GM12891 (cell line): ENCODE data around the gene MSI2.

Experiments used
- DNase-seq: peaks from one replicate; pipeline ENCODE4 v3.0.0; 2011; ENCODE audit warnings: low spot score; ENCODE audit not compliant: insufficient read length
- FAIRE-seq: peaks from 2 replicates; lab custom pipeline; 2011; peaks lifted over from hg19 to GRCh38; lab: Jason Lieb, UNC
- PAX5 ChIP-seq: IDR thresholded peaks from 2 replicates; pipeline ENCODE4 v1.6.1; 2011; ENCODE audit warnings: low read length, moderate library complexity, mild to moderate bottlenecking; ENCODE audit not compliant: insufficient read depth, severe bottlenecking
- POLR2A ChIP-seq: IDR thresholded peaks from 2 replicates; pipeline ENCODE4 v1.6.1; 2011; ENCODE audit warnings: low read depth, low read length, control low read depth
- POLR2AphosphoS5 ChIP-seq: IDR thresholded peaks from 2 replicates; pipeline ENCODE4 v1.6.1; 2011; ENCODE audit warnings: low read depth, low read length, control low read depth
- POU2F2 ChIP-seq: IDR thresholded peaks from 2 replicates; pipeline ENCODE4 v1.6.1; 2011; ENCODE audit warnings: low read depth, mild to moderate bottlenecking, control low read depth, low read length, moderate library complexity
- SPI1 ChIP-seq: IDR thresholded peaks from 2 replicates; pipeline ENCODE4 v1.6.1; 2011; ENCODE audit warnings: low read depth, low read length, control low read depth
- TAF1 ChIP-seq: IDR thresholded peaks from 2 replicates; pipeline ENCODE4 v1.6.1; 2011; ENCODE audit warnings: low read depth, low read length, control low read depth

MSI2 gene

GRCh38 chr17:57311281-57312216 is 55.2 kb downstream of the MSI2 start:
- no peak for TF ChIP-seq POLR2AphosphoS5
- TF ChIP-seq SPI1, result no peak
- no peak for TF ChIP-seq TAF1
- TF ChIP-seq POLR2A, result no peak
- no peak for TF ChIP-seq PAX5
- TF ChIP-seq POU2F2, result no peak
- FAIRE-seq (no peak), DNase-seq (no peak)

GRCh38 chr17:57312242-57312641 is 55.9 kb downstream of the MSI2 start:
- no peak for TF ChIP-seq POLR2A
- no peak for TF ChIP-seq SPI1
- TF ChIP-seq POU2F2, result no peak
- no peak for TF ChIP-seq TAF1
- TF ChIP-seq POLR2AphosphoS5, result no peak
- no peak for TF ChIP-seq PAX5
- DNase-seq (no peak), FAIRE-seq (no peak)

GRCh38 chr17:57313097-57313835 is 56.9 kb downstream of the MSI2 start:
- DNase-seq (no peak), FAIRE-seq (peak; percentile 50)

GRCh38 chr17:57315061-57316015 is 59.0 kb downstream of the MSI2 start:
- FAIRE-seq (no peak), DNase-seq (no peak)
- TF ChIP-seq POLR2AphosphoS5, result no peak
- TF ChIP-seq PAX5, result no peak
- TF ChIP-seq TAF1, result no peak
- TF ChIP-seq SPI1, result no peak
- TF ChIP-seq POU2F2, result no peak
- TF ChIP-seq POLR2A, result no peak

More at GRCh38 chr17:57313097-57313835, 56.9 kb downstream of the MSI2 start:
- TF ChIP-seq POLR2A (no peak), POLR2AphosphoS5 (no peak), PAX5 (no peak), TAF1 (no peak), SPI1 (no peak), POU2F2 (no peak)

- TF ChIP-seq PAX5 (no peak), POLR2A (no peak), POU2F2 (no peak), TAF1 (no peak), POLR2AphosphoS5 (no peak), SPI1 (no peak)
- DNase-seq (no peak), FAIRE-seq (no peak)
Observed at GRCh38 chr17:57316361-57316760, 60.0 kb downstream of the MSI2 start.

DNA sequence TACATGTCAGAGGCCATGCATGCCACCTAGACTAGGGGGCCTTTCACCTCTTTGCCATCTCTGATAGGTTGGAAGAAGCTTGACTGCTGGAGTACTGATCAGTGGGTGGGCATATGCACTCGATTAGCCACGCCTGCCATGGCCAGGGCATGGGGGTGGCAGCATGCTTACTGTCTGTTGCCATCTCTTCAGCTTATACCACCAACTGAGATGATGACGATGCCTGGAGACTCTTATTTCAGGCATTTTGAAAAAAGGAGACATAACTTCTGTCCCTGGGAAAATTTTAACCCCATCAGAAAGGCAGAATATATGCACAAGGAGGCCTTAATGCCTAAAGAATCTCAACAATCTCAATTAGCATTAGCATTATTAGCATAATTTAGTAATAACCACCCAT is 60.8 kb downstream of the MSI2 start:
- TF ChIP-seq POU2F2, result no peak
- TF ChIP-seq SPI1, result no peak
- TF ChIP-seq PAX5, result no peak
- no peak for TF ChIP-seq TAF1
- TF ChIP-seq POLR2AphosphoS5, result no peak
- no peak for TF ChIP-seq POLR2A
- FAIRE-seq (no peak), DNase-seq (no peak)

GRCh38 chr17:57318913-57319312 is 62.6 kb downstream of the MSI2 start:
- FAIRE-seq, result no peak
- TF ChIP-seq POLR2AphosphoS5, result no peak
- no peak for TF ChIP-seq POU2F2
- TF ChIP-seq SPI1, result no peak
- TF ChIP-seq POLR2A, result no peak
- no peak for TF ChIP-seq PAX5
- DNase-seq, result no peak

DNA sequence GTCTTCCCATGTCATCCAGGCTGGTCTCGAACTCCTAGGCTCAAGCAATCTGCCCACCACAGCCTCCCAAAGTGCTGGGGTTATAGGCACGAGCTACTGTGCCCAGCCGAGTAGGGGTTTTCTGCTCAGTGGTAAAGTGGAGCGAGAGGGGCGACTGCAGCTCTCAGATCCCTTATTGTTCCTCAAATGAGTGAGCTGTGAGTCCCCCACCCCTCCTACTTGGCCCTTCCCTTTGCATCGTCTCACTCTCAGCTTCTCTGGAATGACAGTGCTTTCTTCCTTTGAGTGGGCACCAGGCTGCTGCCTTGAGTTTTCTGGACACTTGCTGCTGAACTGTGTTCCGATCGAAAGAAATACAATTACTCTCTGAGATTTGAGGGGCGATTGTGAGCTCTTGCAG is 63.5 kb downstream of the MSI2 start:
- peak; percentile 26 for FAIRE-seq

GRCh38 chr17:57323391-57323790 is 67.1 kb downstream of the MSI2 start:
- DNase-seq (no peak), FAIRE-seq (no peak)
- TF ChIP-seq POLR2AphosphoS5, result no peak
- TF ChIP-seq POU2F2, result no peak
- no peak for TF ChIP-seq SPI1

More for the DNA sequence above, 63.5 kb downstream of the MSI2 start:
- TF ChIP-seq POLR2A, result no peak
- peak; percentile 55 for TF ChIP-seq SPI1
- no peak for DNase-seq
